C4-2B (cell line): ENCODE measurements around the gene TMEM14C.
A peak's percentile ranks its signal among the peaks of the same experiment; 100 is the strongest.
"Not testable (repeated sequence)": the region's sequence is repeated elsewhere in the genome, so short reads cannot be mapped to it uniquely, and the experiment has no call there.

ENCODE experiments used
- H3K27ac ChIP-seq: fragments of 450-650 bp; 2 replicates; pipeline ENCODE4 v1.5.1; 2017
- ZFX ChIP-seq: fragments of 450-650 bp; IDR thresholded peaks from 2 replicates; pipeline ENCODE4 v1.6.1; 2017
- TF ChIP-seq, protein P1 (sequence below): fragments of 450-650 bp; conservative IDR thresholded peaks from 2 replicates; pipeline ENCODE4 v1.5.1; 2017; ENCODE audit warnings: mild to moderate bottlenecking

TMEM14C gene

DNA sequence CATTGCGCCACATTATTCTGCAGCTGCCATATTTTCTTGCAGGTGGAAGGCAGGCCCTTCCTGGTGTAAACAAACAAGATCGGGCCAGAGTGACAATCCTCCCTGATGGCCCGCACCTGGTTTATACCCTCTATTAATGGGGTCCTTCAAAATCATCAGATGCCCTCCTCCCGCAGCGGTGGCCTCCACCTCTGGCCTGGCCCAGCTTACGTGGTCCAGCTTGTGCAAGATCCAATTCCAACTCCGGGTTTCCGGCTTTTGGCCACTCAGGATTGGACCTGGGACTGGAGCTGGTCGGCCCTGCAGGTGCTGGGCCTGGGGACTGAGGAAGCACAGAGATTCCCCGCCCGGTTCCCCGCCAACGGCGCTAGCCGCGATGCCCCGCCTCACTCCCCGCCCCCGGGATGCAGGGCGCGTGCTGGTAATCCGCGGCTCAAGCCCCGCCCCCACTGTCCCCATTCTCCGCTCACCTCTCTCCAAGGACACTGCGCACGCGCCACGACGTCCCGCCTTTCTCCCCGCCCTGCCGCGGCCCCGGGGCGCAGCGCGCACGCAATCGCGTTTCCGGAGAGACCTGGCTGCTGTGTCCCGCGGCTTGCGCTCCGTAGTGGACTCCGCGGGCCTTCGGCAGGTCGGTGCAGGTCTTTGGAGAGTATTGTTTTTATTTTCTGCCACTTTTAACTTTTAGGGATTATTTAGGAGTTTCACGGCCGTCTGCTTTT lies 24.5 kb downstream of the TMEM14C start, which contains the start of gene TMEM14B:
TSS of gene TMEM14B (plus strand) at position 555 of the 722 bp plus-strand sequence. CDS start 1,441 bp downstream, outside the sequence.
- peak within 1 kb of the TSS; percentile 76 for H3K27ac ChIP-seq
- TF ChIP-seq, protein P1, sequence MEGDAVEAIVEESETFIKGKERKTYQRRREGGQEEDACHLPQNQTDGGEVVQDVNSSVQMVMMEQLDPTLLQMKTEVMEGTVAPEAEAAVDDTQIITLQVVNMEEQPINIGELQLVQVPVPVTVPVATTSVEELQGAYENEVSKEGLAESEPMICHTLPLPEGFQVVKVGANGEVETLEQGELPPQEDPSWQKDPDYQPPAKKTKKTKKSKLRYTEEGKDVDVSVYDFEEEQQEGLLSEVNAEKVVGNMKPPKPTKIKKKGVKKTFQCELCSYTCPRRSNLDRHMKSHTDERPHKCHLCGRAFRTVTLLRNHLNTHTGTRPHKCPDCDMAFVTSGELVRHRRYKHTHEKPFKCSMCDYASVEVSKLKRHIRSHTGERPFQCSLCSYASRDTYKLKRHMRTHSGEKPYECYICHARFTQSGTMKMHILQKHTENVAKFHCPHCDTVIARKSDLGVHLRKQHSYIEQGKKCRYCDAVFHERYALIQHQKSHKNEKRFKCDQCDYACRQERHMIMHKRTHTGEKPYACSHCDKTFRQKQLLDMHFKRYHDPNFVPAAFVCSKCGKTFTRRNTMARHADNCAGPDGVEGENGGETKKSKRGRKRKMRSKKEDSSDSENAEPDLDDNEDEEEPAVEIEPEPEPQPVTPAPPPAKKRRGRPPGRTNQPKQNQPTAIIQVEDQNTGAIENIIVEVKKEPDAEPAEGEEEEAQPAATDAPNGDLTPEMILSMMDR: no peak
- TF ChIP-seq ZFX: peak; percentile 50

DNA sequence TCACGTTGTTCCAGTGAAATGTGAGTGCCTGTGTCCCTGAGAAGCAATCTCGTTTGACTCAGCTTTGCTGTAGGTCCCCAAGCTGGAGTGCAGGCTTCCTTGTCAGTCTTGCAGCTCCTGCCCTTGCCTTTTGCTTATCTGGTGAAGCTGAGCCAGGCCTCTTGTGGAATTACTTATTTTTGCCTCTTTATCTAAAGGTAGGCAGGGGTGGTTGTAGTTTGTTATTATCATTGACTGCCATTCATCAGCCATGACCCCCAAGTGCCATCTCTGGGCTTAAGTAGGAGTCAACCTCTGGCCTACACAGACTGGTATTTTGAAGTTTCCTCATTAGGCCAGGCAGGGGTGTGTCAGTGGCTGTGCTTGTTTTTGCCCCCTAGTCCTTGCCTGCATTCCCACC lies 26.9 kb downstream of the TMEM14C start:
- H3K27ac ChIP-seq: no peak overlapping the region
- no peak for TF ChIP-seq ZFX
- TF ChIP-seq, protein P1: no peak

GRCh38 chr6:10750568-10750967 lies 27.7 kb downstream of the TMEM14C start:
- H3K27ac ChIP-seq: not testable (repeated sequence)

DNA sequence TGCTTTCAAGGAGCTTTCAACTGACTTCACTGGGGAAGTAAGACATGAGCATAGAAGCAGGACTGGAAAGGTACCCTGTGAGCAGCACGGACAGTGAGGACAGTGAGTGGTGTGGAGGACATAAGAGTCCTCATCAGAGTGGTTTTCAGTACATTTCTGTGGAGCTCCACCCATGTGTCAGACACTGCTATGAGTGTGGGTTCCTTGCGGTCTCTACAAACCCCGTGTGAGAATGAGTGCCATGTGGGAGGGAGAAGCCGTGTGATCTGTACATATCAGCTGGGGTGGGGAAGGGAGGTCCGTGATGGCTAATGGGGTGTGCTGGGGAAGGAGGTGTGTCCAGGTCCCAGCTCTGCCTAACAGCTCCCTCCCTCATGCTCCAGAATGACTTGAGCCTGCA lies 28.9 kb downstream of the TMEM14C start:
- H3K27ac ChIP-seq: not testable (repeated sequence)

DNA sequence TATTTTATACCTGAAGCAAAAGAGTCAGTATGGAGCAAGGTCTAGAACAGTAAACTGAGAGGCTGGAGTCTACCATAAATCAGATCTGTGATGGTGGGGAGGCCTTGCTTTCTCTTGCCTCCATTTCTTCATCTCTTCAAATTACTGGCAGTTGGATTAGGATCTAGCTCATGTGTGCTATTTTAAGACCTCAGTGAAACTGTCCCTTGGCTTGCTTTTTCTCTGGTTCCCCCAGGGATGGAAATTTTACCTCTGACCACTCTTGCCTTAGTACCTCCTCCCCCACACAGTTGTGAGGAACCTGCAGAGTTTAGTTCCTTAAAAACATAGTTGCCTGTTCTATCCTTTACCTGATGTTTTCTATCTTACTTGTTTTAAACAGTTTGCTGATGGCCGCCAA lies 33.2 kb downstream of the TMEM14C start:
- H3K27ac ChIP-seq: no peak overlapping the region
- TF ChIP-seq ZFX: no peak
- TF ChIP-seq, protein P1: no peak

- peak overlapping the region; percentile 22; the same call in 1 of the 2 replicates for H3K27ac ChIP-seq
- TF ChIP-seq ZFX: no peak
- TF ChIP-seq, protein P1: peak; percentile 74
Measured at GRCh38 chr6:10759312-10759839, 36.5 kb downstream of the TMEM14C start.

GRCh38 chr6:10759884-10760329 lies 37.0 kb downstream of the TMEM14C start:
- TF ChIP-seq, protein P1: no peak
- TF ChIP-seq ZFX: no peak
- H3K27ac ChIP-seq: no peak overlapping the region

GRCh38 chr6:10763006-10763405 lies 40.1 kb downstream of the TMEM14C start:
- no peak for TF ChIP-seq ZFX
- TF ChIP-seq, protein P1: no peak
- no peak overlapping the region for H3K27ac ChIP-seq
